HepG2 (cell line): ENCODE results near the gene SUV39H2. TPM values are rescaled to one million over a fixed set of nuclear protein-coding genes. Genes with fewer than 3 reads are reported as not detected.
A peak's percentile ranks its signal among the peaks of the same experiment; 100 is the strongest.

Source experiments
- AGO1 ChIP-seq: fragments of 200-400 bp; formaldehyde crosslinking; IDR thresholded peaks from 2 replicates; pipeline ENCODE4 v1.6.1; 2017; ENCODE audit warnings: mild to moderate bottlenecking, low read depth, low read length, moderate library complexity; ENCODE audit not compliant: poor library complexity, severe bottlenecking
- ATRX ChIP-seq: sonication (generic); formaldehyde crosslinking; IDR thresholded peaks from 2 replicates; pipeline ENCODE4 v1.4.0; 2020; ENCODE audit warnings: missing genetic modification reagents, borderline replicate concordance
- CBX2 ChIP-seq, 2 experiments: fragments of 200-600 bp in 1 of 2; sonication (generic); formaldehyde crosslinking in 1 of 2; IDR thresholded peaks; 2 replicates each; pipeline versions ENCODE4 v1.7.0 to v1.8.1; 2018 to 2022; ENCODE audit warnings: low read depth in 2 of 2, low read length in 1 of 2, mild to moderate bottlenecking in 1 of 2, missing genetic modification reagents in 1 of 2
- GMEB1 ChIP-seq: sonication (generic); formaldehyde crosslinking; IDR thresholded peaks from 2 replicates; pipeline ENCODE4 v1.5.1; 2020; ENCODE audit warnings: missing genetic modification reagents, mild to moderate bottlenecking, borderline replicate concordance
- GZF1 ChIP-seq: sonication (generic); formaldehyde crosslinking; IDR thresholded peaks from 2 replicates; pipeline ENCODE4 v1.5.1; 2020; ENCODE audit warnings: mild to moderate bottlenecking, missing genetic modification reagents
- NFKBIZ ChIP-seq: IDR thresholded peaks from 2 replicates; pipeline ENCODE4 v1.6.1; 2018; ENCODE audit warnings: missing genetic modification reagents, missing compliant biosample characterization
- REXO4 ChIP-seq: sonication (generic); formaldehyde crosslinking; IDR thresholded peaks from 2 replicates; pipeline ENCODE4 v1.8.0; 2022; ENCODE audit warnings: missing genetic modification reagents, mild to moderate bottlenecking, borderline replicate concordance
- RNF219 ChIP-seq: sonication (generic); formaldehyde crosslinking; IDR thresholded peaks from 2 replicates; pipeline ENCODE4 v1.5.0; 2020; ENCODE audit warnings: mild to moderate bottlenecking, missing genetic modification reagents
- RORA ChIP-seq: sonication (generic); formaldehyde crosslinking; IDR thresholded peaks from 2 replicates; pipeline ENCODE4 v1.5.0; 2020; ENCODE audit warnings: mild to moderate bottlenecking, missing genetic modification reagents, moderate library complexity
- YEATS2 ChIP-seq: sonication (generic); formaldehyde crosslinking; IDR thresholded peaks from 2 replicates; pipeline ENCODE4 v1.4.0; 2020; ENCODE audit warnings: missing genetic modification reagents, borderline replicate concordance
- ZNF180 ChIP-seq: sonication (generic); formaldehyde crosslinking; IDR thresholded peaks from 2 replicates; pipeline ENCODE4 v1.4.0; 2020; ENCODE audit warnings: low read depth, missing genetic modification reagents, borderline replicate concordance
- ZNF264 ChIP-seq: sonication (generic); formaldehyde crosslinking; IDR thresholded peaks from 2 replicates; pipeline ENCODE4 v1.4.0; 2020; ENCODE audit warnings: missing genetic modification reagents
- ZNF414 ChIP-seq: sonication (generic); formaldehyde crosslinking; IDR thresholded peaks from 2 replicates; pipeline ENCODE4 v1.5.0; 2020; ENCODE audit warnings: missing genetic modification reagents
- polyA plus RNA-seq, 8 experiments: library from polyadenylated mRNA; depleted of rRNA in 3 of 8; stranded (reverse) in 7 of 8; unstranded in 1 of 8; fragments of >200 nt; fragmentation: Illumina TruSeq in 4 of 8; extraction: Trizol in 4 of 8; gene quantifications; 2 replicates each; pipeline versions ENCODE4 v1.2.1 to v1.2.3, GENCODE V29; 2011 to 2016; ENCODE audit warnings: low read depth in 4 of 8, missing spikeins in 1 of 8, mixed read lengths in 1 of 8; ENCODE audit not compliant: insufficient read depth in 1 of 8
- total RNA-seq, 5 experiments: library from RNA; depleted of rRNA; stranded (reverse); fragments of >200 nt; fragmentation: Illumina TruSeq; extraction: Trizol; gene quantifications; 2 replicates each; pipeline ENCODE4 v1.2.3, GENCODE V29; 2016; ENCODE audit warnings: low read depth in 1 of 5
- TF ChIP-seq, protein P1 (sequence below): sonication (generic); formaldehyde crosslinking; IDR thresholded peaks from 2 replicates; pipeline ENCODE4 v1.5.1; 2020; ENCODE audit warnings: missing genetic modification reagents, mild to moderate bottlenecking, borderline replicate concordance
- TF ChIP-seq, protein P2 (sequence below): sonication (generic); formaldehyde crosslinking; IDR thresholded peaks from 2 replicates; pipeline ENCODE4 v1.5.0; 2020; ENCODE audit warnings: missing genetic modification reagents

Gene SUV39H2
- total and polyA plus RNA-seq, 2 of the 13 experiments (the other 11 are each of a cell fraction or from before 2014, with no cell fraction given): 9.0 to 44.3 TPM

GRCh38 chr10:14837757-14838581, 40.7 kb upstream of the SUV39H2 start, which contains the start of the genes CDNF, HSPA14 and MSANTD7 (continued):
- TF ChIP-seq, protein P1, sequence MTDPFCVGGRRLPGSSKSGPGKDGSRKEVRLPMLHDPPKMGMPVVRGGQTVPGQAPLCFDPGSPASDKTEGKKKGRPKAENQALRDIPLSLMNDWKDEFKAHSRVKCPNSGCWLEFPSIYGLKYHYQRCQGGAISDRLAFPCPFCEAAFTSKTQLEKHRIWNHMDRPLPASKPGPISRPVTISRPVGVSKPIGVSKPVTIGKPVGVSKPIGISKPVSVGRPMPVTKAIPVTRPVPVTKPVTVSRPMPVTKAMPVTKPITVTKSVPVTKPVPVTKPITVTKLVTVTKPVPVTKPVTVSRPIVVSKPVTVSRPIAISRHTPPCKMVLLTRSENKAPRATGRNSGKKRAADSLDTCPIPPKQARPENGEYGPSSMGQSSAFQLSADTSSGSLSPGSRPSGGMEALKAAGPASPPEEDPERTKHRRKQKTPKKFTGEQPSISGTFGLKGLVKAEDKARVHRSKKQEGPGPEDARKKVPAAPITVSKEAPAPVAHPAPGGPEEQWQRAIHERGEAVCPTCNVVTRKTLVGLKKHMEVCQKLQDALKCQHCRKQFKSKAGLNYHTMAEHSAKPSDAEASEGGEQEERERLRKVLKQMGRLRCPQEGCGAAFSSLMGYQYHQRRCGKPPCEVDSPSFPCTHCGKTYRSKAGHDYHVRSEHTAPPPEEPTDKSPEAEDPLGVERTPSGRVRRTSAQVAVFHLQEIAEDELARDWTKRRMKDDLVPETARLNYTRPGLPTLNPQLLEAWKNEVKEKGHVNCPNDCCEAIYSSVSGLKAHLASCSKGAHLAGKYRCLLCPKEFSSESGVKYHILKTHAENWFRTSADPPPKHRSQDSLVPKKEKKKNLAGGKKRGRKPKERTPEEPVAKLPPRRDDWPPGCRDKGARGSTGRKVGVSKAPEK (CRISPR knock-in tag): no peak
- TF ChIP-seq ZNF180 (peak; percentile 55; the same call in 1 of the 2 replicates), GMEB1 (CRISPR knock-in tag) (peak; percentile 96), YEATS2 (peak; percentile 91), GZF1 (no peak; the same call in 1 of the 2 replicates), NFKBIZ (CRISPR knock-in tag) (0 out of 2 replicates have a peak, but pooled peaks have one; percentile 14), CBX2 (IDR thresholded peaks at IDR 0.05; ENCODE audit: low read depth, low read length) (no peak), CBX2 (CRISPR knock-in tag; IDR thresholded peaks at IDR 0.05; ENCODE audit: low read depth) (no peak), ZNF264 (CRISPR knock-in tag) (peak; percentile 72; the same call in 1 of the 2 replicates), AGO1 (peak; percentile 10), ATRX (CRISPR knock-in tag) (no peak), REXO4 (CRISPR knock-in tag) (no peak), RORA (CRISPR knock-in tag) (no peak), ZNF414 (CRISPR knock-in tag) (no peak), RNF219 (CRISPR knock-in tag) (no peak)
- TF ChIP-seq, protein P2, sequence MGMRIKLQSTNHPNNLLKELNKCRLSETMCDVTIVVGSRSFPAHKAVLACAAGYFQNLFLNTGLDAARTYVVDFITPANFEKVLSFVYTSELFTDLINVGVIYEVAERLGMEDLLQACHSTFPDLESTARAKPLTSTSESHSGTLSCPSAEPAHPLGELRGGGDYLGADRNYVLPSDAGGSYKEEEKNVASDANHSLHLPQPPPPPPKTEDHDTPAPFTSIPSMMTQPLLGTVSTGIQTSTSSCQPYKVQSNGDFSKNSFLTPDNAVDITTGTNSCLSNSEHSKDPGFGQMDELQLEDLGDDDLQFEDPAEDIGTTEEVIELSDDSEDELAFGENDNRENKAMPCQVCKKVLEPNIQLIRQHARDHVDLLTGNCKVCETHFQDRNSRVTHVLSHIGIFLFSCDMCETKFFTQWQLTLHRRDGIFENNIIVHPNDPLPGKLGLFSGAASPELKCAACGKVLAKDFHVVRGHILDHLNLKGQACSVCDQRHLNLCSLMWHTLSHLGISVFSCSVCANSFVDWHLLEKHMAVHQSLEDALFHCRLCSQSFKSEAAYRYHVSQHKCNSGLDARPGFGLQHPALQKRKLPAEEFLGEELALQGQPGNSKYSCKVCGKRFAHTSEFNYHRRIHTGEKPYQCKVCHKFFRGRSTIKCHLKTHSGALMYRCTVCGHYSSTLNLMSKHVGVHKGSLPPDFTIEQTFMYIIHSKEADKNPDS (CRISPR knock-in tag): no peak
